GM21786 (cell line): ENCODE results near the gene PGM5.
"Not testable (repeated sequence)": the region's sequence is repeated elsewhere in the genome, so short reads cannot be mapped to it uniquely, and the experiment has no call there.

ENCODE experiments used
- ATAC-seq: cut with Tn5 transposase; IDR thresholded peaks from one replicate; pipeline ENCODE4 v1.9.1; 2021; ENCODE audit not compliant: unreplicated experiment

PGM5 gene

DNA sequence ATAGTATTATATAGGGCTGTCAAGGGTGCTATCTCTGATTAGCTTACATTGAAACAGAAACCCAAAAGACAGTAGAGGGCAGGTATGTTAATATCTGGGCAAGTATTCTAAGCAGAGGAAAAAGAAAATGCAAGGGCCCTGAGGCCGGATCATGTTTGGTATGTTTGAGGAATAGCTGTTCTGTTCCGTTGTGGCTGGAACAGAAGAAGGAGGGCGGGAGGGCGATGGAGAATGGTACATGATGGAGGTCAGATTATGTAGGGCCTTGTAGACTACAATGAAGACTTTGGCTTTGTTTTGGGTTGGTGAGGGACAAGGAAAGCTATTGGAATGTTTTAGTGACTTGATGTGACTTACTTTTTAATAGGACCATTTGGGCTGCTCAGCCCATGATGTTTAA, 19.4 kb downstream of the PGM5 start:
- not testable (repeated sequence) for ATAC-seq

DNA sequence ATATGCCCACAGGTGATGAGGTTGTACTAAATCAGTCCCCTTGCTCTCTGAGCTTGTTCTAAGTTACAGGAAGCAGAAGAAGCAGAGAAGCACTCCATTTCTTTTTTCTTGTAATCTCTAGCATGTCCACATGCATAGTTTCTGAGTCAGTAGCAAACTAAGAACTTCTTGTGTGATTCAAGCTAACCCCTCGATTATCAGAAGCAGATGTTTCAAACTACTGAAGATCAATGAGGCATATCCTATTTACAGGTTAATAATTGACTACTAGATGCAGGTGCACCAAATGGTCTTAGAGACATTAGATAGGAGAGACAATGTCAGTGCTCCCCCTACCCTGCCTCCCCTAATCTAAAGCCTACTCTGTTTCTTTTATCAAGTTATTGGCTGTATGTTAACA, 21.3 kb downstream of the PGM5 start:
- peak; percentile 98 for ATAC-seq

DNA sequence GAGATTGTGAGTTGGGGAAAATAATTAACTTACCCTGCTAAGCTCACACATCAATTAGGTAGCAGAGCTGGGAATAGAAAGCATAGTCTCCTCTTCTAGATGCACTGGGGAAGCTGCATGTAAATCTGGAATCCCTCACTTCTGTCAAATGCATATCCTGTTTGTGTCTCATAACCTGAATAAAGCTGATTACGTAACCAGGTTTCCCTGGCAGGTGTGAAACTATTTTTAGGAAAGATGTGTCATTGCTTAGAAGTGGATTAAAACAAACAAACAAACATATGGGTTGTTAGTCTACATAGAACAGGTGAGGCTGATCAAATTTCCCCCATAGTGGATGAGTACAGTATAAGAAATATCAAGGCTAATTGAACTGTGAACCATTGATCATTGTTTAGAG, 27.5 kb downstream of the PGM5 start:
- ATAC-seq, result not testable (repeated sequence)

DNA sequence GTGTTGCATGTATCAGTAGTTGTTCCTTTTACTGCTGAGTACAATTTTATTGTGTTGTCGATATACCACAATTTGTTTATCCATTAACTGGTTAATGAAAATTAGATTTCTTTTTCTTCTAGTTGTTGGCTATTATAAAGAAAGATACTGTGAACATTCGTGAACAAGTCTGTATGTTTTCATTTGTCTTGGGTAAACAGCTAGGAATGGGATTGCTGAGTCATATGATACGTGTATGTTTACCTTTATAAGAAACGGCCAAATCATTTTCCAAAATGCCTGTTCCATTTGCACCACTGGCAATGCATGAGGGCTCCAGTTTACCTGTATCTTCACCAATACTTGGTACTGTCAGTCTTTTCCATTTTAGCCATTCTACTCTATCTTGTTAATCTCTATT, 33.1 kb downstream of the PGM5 start:
- not testable (repeated sequence) for ATAC-seq

DNA sequence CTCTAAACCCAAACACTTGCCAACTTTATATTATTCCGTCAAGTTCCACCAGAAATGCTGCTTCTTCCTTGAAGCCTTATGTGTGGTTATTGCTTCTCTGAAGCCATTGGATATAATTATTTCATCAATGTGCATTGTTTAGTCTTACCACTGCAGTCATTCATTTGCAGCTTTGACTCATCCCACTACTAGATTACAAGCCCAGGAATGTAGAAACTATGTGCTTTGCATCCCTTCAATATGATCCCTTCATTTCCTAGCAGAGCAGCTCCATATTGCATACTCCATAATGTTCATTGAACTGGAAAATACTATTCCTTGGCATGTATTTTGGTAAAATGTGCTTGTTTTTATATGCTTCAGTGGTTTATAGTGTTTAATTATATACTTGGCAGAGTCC, 34.3 kb downstream of the PGM5 start:
- not testable (repeated sequence) for ATAC-seq

DNA sequence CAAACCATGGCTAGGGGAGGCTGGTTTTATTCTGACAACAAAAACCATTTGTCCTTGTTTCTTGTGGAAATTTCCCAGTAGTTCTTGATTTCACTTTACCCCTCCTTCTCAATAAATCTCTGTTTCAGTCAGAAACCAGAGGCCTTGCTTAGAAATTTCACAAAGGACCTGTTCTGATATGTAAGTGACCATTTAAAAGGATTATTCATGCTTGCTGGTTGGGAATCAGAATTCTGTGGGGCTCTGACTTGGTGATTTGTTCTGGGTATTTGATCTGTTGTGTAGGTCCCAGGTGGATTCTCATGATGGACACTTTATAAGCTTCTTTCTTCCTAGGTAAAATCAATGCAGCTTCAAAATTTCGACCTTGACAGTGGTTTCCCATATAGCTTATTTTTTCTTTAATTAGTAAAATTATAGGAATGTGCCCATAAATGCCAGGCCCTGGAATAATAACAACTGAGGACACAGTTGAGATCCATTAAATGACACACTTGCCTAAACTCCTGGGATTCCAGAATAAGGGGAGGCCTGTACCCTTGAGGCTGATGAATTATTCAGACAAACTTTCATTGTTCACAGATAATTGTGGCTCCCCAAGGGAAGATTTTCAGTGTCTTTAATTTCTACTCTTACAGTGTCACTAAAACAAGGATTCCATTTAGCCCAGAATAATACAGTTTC, 40.1 kb downstream of the PGM5 start:
- not testable (repeated sequence) for ATAC-seq

DNA sequence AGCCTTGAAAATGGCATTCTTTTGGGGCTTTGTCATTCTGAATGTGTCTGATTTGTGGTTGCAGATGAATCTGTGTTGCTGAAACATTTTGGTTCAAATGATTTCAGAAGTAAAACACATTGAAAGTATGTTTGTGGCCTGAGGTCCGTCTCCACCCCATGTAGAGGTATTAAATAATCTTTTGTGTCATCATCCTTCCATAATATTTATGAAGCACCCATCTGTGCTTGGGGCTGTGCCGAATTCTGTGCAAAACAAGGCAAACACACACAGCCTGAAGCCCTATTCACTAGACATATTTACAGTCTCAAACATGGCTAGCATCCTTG, 40.6 kb downstream of the PGM5 start:
- not testable (repeated sequence) for ATAC-seq

DNA sequence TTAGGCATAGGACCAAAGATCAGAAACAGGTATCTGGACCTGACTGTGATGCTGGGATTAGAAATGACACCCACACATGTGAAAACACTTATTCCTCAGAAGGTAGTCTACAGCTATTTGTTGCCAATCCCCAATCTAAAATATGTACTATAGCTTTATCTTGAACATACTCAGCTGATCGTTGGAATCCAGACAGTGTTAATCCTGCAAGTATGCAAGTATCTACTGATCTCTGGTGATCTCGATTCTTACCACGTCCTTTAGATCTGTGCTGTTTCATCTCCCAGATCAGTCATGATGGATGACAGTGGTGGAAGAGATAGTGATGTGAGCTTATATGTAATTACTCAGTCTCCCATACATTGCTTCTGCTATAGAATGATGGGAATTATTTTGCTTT, 41.4 kb downstream of the PGM5 start:
- ATAC-seq, result not testable (repeated sequence)

DNA sequence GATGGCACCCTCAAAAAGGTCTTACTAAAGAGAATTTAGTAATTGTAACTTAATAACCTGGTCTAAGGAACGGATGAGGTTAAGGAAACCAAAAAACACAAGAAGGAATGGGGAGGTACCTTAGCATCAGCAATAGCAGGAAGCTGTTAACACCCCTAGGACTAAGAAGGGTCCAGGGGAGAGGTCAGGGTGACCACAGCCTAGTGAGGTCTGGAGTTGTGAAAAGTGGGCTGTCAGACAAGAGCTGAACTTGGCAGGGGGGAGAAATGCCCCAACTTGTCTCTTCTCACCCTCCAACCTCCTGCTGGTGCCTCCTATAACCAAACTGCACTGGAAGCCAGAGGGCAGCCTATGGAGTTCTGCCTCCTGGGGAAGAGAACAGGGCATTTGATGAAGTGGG, 41.9 kb downstream of the PGM5 start:
- not testable (repeated sequence) for ATAC-seq

DNA sequence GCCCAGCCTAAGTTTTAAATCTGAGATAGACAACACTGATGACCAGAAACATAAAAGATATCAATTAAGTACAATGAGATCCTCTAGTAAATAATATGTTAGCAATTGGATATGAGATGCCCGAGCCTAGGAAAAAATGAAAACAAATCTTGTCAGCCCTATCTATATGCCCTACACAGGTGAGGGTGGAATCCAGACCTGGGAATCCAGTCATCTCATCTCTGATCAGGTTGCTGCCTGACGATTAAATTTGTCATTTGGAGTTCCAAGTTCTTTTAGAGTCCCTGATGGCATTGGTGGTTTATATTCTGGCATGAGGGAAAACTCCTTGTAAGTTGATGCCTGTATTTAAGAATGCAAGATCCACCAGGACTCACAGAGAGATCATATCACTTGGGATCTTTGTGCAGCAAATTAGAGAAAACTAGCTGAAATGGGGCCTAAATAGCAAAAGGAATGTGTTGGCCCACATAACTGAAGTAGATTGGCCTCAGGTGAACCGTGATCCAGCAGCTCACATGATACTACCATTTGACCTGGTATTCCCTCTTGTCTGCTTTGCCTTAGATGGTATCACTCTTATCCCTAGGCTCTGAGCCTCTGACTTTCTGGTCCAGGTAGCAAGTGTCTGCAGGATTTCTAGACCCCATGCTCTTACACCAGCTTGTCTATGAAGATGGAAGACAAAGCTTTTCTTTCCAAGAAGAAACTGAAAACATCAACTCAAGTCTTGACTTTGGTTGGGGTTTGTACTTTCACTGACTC, 48.2 kb downstream of the PGM5 start:
- not testable (repeated sequence) for ATAC-seq

DNA sequence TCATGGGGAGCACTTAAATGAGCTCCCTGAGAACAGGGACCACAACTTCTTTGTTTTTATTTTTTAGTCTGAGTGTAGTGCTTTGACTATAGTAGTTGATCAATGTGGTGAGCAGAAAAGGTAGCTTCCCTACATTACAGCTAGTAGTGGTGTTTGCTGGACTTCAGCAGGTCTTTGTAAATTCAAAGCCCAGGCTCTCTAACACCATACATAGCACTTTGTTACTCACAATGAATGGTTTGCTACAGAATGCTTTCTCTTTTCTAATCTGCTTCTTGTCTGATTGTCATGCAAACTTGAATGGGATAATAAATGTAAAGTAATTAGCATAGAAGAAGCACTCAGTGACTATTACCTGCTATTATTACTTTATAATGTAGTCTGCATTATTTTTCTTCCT, 55.5 kb downstream of the PGM5 start:
- not testable (repeated sequence) for ATAC-seq

DNA sequence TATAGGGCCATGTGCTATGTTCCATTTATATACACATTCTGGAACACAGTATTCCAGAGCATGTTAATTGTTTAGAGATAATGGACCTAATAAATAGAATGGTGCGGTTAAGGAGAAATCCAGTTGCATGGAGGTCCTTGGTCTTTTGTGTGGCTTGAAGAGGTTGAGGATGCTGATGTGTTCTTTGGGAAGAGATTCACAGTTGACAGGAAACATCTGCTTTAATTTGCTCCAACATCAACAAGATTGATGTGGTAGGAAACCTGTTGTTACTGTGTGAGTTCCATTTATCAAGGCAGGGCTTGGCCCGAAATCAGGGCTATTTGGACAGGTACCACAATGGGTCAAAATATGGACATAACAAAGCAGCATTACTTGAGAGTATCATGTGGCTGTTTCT, 56.3 kb downstream of the PGM5 start:
- ATAC-seq, result not testable (repeated sequence)

DNA sequence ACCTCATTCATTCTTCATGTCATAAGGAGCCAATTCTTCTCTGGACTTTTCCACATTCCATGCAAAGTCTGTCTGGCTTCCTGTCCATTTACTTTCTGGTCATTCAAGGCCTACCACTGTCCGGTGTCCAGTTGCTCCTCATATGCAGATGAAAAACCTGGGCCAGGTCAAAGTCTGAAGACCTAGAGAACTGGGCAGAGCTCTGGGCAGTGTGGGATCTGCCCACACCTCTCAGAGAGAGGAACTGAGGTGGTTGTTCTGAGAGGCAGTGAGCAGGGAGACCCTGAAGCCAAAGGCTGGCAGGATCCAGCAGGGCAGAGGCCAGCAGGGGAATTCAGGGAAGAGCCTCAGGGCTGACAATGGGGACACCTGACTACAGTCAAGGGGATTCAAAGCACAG, 58.7 kb downstream of the PGM5 start:
- not testable (repeated sequence) for ATAC-seq

DNA sequence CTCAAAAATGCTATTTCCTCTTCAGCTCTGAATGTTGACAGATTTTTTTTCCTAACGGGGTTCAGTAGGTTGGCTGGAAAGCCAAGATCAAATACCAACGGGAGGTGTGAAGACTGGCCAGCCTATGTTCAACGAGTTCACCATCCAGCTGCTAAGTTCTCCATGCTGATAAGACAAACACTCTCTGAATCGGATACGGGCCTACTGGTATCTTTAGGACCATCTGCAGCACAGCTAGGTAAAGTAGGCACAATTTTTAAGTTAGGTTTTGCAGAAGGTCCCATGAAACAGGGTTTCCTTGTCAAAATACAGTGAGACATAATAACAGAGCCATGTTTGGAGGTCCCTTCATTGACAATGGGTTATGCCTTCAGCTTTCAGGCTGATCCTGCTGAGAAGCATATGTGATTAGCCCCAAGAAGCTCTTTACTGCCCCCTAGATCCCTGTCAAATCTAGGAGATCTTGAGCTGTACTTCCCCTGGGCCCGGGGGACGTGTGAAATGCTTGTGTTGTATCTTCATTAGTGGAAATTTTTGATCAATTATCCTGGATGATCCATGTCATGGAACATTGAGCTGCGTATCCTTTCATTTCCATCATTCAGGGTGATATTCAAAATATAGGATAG, 60.6 kb downstream of the PGM5 start:
- no peak for ATAC-seq

DNA sequence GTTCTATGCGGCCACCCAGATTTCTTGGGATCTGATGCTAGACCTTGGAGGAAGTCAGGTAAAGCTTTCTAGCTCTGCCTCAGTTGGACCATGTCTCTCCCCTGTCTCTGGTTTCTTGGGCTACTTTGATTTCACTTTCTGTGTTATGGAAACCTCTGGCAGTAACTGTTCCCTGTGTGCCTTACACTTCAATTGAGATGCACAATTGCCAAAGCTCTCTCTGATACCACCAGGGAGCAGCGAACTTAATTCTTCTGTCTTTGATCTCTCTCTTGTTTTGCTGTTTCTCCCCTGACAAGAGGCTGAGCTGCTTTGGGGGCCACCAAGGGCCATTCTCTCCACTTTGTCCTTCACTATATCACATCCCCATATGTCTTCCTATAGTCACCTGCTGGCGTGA, 61.4 kb downstream of the PGM5 start:
- ATAC-seq, result no peak

DNA sequence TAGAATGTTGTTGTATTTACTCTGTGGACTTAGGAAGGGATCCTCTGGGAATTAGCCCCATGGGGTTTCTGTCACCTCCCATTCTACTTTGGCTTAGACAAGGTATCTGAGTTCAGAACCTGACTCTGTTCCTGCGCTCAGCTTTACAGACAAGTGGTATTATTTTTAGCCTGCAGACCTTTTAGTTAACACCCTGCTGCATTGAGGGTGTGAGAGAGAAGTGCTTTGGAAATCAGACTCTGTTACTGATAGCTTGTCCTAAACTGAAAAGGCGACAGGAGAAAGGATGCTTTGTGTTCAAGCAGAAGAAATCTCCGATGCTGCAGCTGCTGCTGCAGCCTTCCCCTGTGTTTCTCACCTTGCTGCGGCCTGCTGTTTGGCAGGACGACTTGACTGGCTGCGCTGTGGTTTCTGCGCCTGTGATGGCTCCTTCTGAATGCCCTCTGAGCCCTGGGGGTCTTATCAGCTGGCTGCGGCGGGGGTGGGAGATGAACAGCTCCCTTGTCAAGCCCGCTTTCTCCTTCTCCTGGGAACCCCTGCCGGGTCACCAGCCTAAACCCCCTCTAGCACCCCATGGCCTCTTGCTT, 61.9 kb downstream of the PGM5 start:
- no peak for ATAC-seq

DNA sequence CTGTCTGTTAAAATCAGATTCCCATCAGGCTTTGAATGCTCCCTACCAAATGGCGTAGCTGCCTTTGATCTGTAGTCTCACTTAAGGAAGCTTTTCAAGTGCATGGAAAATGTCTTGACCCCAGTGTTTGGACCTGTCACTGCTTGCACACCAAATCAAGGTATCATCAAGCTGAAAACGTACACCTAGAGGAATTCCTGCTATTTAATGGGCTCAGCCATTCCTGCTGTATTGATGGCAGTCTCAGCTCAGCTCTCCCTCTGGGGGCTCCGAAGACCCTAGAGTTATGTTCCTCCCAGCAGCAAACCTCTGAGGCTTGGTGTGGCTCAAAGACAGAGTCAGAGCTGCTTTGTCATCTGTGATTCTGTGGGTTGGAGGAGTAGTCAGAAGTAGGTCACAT, 63.5 kb downstream of the PGM5 start:
- no peak for ATAC-seq

DNA sequence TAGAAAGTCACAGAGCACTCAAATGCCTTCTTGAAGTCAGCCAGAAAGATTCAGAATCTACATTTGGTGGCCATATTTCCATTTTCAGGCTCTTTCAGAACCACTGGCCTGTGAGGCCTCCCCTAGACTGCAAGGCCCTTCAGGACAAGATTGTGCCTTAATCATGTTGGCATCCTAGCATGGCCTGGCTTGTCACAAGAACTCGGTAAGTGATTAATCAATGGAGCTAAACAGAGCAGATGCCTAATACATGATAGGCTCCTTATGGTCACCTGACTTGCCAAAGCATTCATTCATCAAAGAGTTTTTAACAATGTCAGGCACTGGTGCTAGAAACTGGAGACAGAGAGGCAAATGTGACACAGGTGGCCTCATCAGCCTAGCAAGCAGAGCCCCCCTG, 70.3 kb downstream of the PGM5 start:
- ATAC-seq, result no peak

DNA sequence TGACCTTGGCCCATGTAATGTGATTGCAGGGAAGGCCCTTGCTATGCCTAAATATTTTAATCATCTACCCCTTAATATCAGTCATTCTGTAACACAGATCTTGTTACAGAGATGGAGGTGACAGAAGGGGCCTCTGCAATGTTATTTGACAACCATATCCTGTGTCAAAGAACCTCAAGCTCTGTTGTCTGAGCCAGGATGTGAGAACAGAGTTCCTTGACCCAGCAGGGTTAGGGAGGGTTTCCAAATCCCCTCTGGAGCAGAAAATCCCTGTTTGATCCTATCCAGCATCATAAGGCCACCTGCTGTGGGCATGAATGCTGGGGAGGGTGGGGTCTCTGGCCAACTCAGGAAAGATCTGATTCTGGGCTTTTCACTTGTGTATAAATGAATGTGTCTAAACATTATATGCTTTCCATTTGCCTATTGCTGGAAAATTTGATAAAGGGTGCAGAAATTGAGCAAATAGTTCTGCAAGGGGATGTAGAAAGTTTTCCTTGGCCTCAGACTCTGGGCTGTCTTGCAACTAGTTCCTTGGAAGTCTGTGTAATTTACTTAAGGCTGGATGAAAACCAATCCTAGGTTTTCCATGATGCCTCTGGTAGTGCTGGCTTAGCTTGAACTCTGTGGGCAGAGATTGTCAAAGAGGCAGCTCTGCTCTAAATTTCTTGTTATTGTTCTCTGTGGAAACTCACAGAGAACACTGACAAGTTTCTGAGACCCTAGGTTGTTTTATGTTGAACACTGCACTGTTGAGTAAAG, 71.0 kb downstream of the PGM5 start:
- no peak for ATAC-seq

DNA sequence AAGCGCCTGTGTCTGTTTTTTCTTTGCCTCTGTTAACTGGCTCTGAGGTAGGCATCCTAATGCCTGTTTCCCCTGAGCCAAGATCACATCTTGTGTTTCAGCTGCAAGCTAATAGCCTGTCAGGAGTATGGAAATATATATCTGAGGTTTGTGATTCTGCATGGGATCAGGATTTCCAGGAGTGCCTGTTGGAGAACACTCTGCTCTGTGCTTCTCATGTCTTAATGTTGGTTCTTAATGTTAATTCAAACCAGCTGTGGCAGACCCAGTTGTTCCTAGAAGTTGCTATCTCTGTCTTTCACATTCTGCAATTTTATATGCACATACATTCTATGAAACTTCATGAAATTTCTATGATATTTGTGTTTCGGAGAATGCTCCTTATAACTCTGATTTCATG, 72.1 kb downstream of the PGM5 start:
- no peak for ATAC-seq

DNA sequence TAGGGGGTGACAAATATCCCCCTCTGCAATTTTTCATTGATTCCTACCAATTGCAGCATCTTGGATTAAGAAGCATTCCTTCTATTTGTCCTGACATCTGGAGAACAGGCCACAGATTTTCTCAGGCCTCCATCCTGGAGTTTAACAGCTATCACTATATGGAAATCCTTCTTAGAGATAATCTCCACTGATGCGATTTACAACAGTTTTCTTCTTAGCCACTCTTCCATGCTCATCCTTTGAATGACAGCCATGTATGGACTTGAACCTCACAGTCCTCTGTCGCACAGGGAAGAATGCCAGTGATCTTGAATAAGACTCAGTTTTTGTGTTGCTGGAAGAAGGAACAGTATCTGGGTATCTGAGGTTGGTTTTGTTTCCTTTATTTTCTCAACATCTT, 73.2 kb downstream of the PGM5 start:
- no peak for ATAC-seq
